ENCODE results near the gene TMED6. TPM values are rescaled to one million over a fixed set of nuclear protein-coding genes. Genes with fewer than 3 reads are reported as not detected.

The TMED6 gene
- total RNA-seq, 1 experiment from 2014 or later, result 0.72 TPM

- TF ChIP-seq, protein P1, sequence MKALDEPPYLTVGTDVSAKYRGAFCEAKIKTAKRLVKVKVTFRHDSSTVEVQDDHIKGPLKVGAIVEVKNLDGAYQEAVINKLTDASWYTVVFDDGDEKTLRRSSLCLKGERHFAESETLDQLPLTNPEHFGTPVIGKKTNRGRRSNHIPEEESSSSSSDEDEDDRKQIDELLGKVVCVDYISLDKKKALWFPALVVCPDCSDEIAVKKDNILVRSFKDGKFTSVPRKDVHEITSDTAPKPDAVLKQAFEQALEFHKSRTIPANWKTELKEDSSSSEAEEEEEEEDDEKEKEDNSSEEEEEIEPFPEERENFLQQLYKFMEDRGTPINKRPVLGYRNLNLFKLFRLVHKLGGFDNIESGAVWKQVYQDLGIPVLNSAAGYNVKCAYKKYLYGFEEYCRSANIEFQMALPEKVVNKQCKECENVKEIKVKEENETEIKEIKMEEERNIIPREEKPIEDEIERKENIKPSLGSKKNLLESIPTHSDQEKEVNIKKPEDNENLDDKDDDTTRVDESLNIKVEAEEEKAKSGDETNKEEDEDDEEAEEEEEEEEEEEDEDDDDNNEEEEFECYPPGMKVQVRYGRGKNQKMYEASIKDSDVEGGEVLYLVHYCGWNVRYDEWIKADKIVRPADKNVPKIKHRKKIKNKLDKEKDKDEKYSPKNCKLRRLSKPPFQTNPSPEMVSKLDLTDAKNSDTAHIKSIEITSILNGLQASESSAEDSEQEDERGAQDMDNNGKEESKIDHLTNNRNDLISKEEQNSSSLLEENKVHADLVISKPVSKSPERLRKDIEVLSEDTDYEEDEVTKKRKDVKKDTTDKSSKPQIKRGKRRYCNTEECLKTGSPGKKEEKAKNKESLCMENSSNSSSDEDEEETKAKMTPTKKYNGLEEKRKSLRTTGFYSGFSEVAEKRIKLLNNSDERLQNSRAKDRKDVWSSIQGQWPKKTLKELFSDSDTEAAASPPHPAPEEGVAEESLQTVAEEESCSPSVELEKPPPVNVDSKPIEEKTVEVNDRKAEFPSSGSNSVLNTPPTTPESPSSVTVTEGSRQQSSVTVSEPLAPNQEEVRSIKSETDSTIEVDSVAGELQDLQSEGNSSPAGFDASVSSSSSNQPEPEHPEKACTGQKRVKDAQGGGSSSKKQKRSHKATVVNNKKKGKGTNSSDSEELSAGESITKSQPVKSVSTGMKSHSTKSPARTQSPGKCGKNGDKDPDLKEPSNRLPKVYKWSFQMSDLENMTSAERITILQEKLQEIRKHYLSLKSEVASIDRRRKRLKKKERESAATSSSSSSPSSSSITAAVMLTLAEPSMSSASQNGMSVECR (CRISPR knock-in tag; IDR thresholded peaks at IDR 0.05; ENCODE audit: borderline replicate concordance), result peak; percentile 68; the same call in 1 of the 2 replicates
- peak; percentile 38; the same call in 1 of the 2 replicates for TF ChIP-seq ZNF138 (CRISPR knock-in tag; conservative IDR thresholded peaks at IDR 0.05)
Observed at GRCh38 chr16:69329369-69330285, 22.0 kb downstream of the TMED6 start (continued).

GRCh38 chr16:69328854-69329316 lies 22.7 kb downstream of the TMED6 start:
- CTCF ChIA-PET, result interaction anchor here (0.9 kb wide), 1 partner anchor 10 kb away, joined by 3 read pairs; no protein-coding TSS in a partner anchor
- H3K36me3 Mint-ChIP-seq, result peaks cover 54% of the 10 kb centered on the region
- POLR2A ChIA-PET, result interaction anchor here (0.5 to 1.2 kb wide), 4 partner anchors 11 to 959 kb away, joined by 3 to 4 read pairs (median 3); partner anchors contain the start of genes COG8 and NIP7
- no peaks in the 10 kb centered on the region for H3K27me3 Mint-ChIP-seq (ENCODE audit: low read depth)
- ATAC-seq (no peak), DNase-seq (ENCODE audit: low spot score) (no peak)
- TF ChIP-seq CBFB (CRISPR knock-in tag; IDR thresholded peaks at IDR 0.05; ENCODE audit: low read depth) (no peak), ZNF317 (CRISPR knock-in tag; IDR thresholded peaks at IDR 0.05; ENCODE audit: borderline replicate concordance, low read depth) (no peak), GRHL2 (CRISPR knock-in tag; IDR thresholded peaks at IDR 0.05; ENCODE audit: insufficient replicate concordance, severe bottlenecking) (no peak), ATF1 (CRISPR knock-in tag; IDR thresholded peaks at IDR 0.05) (no peak), KAT7 (CRISPR knock-in tag; IDR thresholded peaks at IDR 0.05; ENCODE audit: borderline replicate concordance) (0 out of 2 replicates have a peak, but pooled peaks have one; percentile 57)
- TF ChIP-seq, protein P2, sequence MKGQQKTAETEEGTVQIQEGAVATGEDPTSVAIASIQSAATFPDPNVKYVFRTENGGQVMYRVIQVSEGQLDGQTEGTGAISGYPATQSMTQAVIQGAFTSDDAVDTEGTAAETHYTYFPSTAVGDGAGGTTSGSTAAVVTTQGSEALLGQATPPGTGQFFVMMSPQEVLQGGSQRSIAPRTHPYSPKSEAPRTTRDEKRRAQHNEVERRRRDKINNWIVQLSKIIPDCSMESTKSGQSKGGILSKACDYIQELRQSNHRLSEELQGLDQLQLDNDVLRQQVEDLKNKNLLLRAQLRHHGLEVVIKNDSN (CRISPR knock-in tag; IDR thresholded peaks at IDR 0.05), result no peak
- H3K27ac Mint-ChIP-seq, result peak overlapping the region; percentile 41; the same call in 1 of the 2 replicates
- H3K4me3 Mint-ChIP-seq, result peak overlapping the region; percentile 85
- no peaks in the 10 kb centered on the region for H3K9me3 Mint-ChIP-seq
- H3K4me1 Mint-ChIP-seq, result peaks cover 22% of the 10 kb centered on the region

GRCh38 chr16:69327585-69328310 lies 23.8 kb downstream of the TMED6 start:
- ATAC-seq (no peak), DNase-seq (ENCODE audit: low spot score) (no peak)
- POLR2A ChIA-PET, result interaction anchor here (0.7 to 1.2 kb wide), 2 partner anchors 12 to 24 kb away, joined by 3 to 7 read pairs; partner anchors contain the start of genes COG8, NIP7 and TMED6
- CTCF ChIA-PET, result no interaction called here
- no peak overlapping the region for H3K27ac Mint-ChIP-seq
- H3K36me3 Mint-ChIP-seq, result peaks cover 56% of the 10 kb centered on the region
- H3K4me3 Mint-ChIP-seq, result peak overlapping the region; percentile 85; the same call in 1 of the 2 replicates
- peak; percentile 42; the same call in 1 of the 2 replicates for TF ChIP-seq ZNF121 (CRISPR knock-in tag; IDR thresholded peaks at IDR 0.05)
- TF ChIP-seq, protein P3, sequence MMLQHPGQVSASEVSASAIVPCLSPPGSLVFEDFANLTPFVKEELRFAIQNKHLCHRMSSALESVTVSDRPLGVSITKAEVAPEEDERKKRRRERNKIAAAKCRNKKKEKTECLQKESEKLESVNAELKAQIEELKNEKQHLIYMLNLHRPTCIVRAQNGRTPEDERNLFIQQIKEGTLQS (CRISPR knock-in tag; conservative IDR thresholded peaks at IDR 0.05), result no peak
- H3K27me3 Mint-ChIP-seq (ENCODE audit: low read depth), result no peaks in the 10 kb centered on the region
- peaks cover 22% of the 10 kb centered on the region for H3K4me1 Mint-ChIP-seq
- no peaks in the 10 kb centered on the region for H3K9me3 Mint-ChIP-seq

Measured in WTC11 (cell line).